ENCODE measurements around the gene KIF7.

DNA sequence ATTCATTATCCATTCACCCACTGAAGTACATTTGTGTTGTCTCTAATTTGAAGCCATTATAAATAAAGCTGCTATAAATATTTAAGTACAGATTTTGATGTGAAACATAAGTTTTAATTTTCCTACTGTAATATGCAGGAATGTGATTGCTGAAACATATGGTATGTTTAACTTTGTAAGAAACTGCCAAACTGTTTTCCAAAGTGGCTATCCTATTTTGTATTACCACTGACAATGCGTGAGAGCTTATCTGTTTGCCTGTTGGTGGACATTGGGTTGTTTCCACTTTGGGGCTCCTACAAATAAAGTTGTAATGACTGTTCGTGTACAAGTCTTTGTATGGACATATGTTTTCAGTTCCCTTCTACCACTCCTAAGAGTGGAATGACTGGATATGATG lies 37.8 kb upstream of the KIF7 start:
- TF ChIP-seq POLR2A (IDR thresholded peaks at IDR 0.05) (no peak), CTCF (IDR thresholded peaks at IDR 0.05) (no peak), EP300 (IDR thresholded peaks at IDR 0.05) (no peak), POLR2AphosphoS5 (IDR thresholded peaks at IDR 0.05) (no peak)

All from stomach (tissue), 4 donors.